ENCODE measurements around the gene MIEN1.
"Not testable (repeated sequence)": the region's sequence is repeated elsewhere in the genome, so short reads cannot be mapped to it uniquely, and the experiment has no call there.

MIEN1 gene

DNA sequence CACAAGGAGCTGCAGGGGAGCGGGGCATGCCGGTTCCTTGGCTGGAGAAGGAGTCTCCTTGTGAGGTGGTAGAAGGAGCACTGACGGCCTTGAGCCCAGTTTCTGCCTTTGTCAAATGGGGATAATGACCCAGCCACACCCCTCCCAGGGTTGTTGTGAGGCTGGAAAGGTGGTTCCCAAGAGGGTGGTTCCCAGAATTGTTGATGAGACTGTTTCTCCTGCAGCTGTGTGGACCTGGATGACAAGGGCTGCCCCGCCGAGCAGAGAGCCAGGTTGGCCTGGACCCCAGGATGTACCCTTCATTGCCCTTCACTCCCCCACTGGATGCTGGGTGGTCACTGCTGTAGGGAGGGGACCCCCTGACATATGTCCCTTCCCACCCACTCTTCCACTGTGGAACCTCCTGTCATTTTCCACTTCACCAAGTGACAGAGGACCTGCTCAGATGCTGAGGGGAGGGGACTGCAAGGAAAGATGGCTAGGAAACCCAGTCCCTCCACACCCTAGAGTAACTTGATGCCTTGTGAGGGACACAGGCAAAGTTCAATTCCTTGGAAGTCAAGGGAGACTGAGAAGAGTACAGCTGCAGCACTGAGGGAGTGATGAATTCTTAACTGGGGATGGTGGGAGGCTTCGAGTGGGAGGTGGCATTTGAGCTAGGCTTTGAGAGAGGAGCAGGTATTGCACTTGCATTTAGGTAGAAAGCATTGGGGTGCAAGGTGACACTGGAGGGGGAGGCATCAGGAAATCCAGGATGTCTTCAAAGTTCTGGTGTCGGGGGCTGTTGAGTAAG lies 10.6 kb downstream of the MIEN1 start:
- Histone ChIP-seq H3K4me1 (ENCODE audit: insufficient read depth, low read length) (no peaks in the 10 kb centered on the region), H3K9me3 (ENCODE audit: low read length) (no peaks in the 10 kb centered on the region), H3K9ac (ENCODE audit: low read length) (no peak overlapping the region), H3K27ac (ENCODE audit: low read depth, low read length) (no peak overlapping the region), H3K4me3 (ENCODE audit: low read depth in 1 of 2, low read length in 2 of 2) (no peak overlapping the region), H3K36me3 (ENCODE audit: insufficient read depth, low read length) (peaks cover 33% of the 10 kb centered on the region), H3K27me3 (ENCODE audit: control insufficient read depth in 1 of 2, insufficient read depth in 2 of 2, low read length in 2 of 2) (no peaks in the 10 kb centered on the region)

DNA sequence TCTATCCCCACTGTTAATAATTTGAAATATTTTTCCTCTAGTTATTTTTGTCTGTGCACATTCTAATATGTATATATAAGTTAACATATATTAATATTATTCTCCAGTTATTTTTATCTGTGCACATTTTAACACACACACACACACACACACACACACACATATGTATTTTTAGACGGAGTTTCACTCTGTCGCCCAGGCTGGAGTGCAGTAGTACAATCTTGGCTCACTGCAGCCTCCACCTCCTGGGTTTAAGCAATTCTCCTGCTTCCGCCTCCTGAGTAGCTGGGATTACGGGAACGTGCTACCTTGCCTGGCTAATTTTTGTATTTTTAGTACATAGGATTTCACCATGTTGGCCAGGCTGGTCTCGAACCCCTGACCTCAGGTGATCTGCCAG lies 12.7 kb downstream of the MIEN1 start:
- Histone ChIP-seq H3K27me3 (ENCODE audit: control insufficient read depth in 1 of 2, insufficient read depth in 2 of 2, low read length in 2 of 2) (no peaks in the 10 kb centered on the region), H3K9ac (ENCODE audit: low read length) (no peak overlapping the region), H3K4me1 (ENCODE audit: insufficient read depth, low read length) (no peaks in the 10 kb centered on the region), H3K27ac (ENCODE audit: low read depth, low read length) (no peak overlapping the region), H3K9me3 (ENCODE audit: low read length) (no peaks in the 10 kb centered on the region), H3K36me3 (ENCODE audit: insufficient read depth, low read length) (peaks cover 35% of the 10 kb centered on the region), H3K4me3 (ENCODE audit: low read depth in 1 of 2, low read length in 2 of 2) (no peak overlapping the region)

DNA sequence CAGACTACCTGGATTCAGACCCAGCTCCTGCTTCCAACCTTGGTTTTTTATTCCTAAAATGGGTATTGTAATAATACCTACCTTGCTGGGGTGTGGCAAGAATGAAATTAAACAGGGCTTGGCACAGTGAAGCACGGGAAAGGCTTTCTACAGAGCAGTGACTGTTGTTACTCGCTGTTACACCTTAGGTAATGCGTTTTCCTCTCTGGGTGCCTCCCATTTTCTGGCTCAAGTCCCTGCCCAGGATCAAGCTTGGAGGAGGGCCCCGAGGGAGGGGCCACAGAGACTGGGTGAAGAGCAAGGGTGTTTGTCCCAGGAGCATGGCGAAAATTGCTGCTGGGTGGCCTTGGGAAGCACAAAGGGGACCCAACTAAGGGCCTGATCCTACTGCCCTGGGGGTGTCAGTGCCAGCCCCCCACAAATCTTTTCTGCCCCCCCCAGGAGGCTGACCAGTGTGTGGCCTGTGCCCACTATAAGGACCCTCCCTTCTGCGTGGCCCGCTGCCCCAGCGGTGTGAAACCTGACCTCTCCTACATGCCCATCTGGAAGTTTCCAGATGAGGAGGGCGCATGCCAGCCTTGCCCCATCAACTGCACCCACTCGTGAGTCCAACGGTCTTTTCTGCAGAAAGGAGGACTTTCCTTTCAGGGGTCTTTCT lies 13.3 kb downstream of the MIEN1 start:
- Histone ChIP-seq H3K27me3 (ENCODE audit: control insufficient read depth in 1 of 2, insufficient read depth in 2 of 2, low read length in 2 of 2) (no peaks in the 10 kb centered on the region), H3K4me3 (ENCODE audit: low read depth in 1 of 2, low read length in 2 of 2) (no peak overlapping the region), H3K4me1 (ENCODE audit: insufficient read depth, low read length) (no peaks in the 10 kb centered on the region), H3K9me3 (ENCODE audit: low read length) (no peaks in the 10 kb centered on the region), H3K27ac (ENCODE audit: low read depth, low read length) (no peak overlapping the region), H3K9ac (ENCODE audit: low read length) (no peak overlapping the region), H3K36me3 (ENCODE audit: insufficient read depth, low read length) (peaks cover 38% of the 10 kb centered on the region)

DNA sequence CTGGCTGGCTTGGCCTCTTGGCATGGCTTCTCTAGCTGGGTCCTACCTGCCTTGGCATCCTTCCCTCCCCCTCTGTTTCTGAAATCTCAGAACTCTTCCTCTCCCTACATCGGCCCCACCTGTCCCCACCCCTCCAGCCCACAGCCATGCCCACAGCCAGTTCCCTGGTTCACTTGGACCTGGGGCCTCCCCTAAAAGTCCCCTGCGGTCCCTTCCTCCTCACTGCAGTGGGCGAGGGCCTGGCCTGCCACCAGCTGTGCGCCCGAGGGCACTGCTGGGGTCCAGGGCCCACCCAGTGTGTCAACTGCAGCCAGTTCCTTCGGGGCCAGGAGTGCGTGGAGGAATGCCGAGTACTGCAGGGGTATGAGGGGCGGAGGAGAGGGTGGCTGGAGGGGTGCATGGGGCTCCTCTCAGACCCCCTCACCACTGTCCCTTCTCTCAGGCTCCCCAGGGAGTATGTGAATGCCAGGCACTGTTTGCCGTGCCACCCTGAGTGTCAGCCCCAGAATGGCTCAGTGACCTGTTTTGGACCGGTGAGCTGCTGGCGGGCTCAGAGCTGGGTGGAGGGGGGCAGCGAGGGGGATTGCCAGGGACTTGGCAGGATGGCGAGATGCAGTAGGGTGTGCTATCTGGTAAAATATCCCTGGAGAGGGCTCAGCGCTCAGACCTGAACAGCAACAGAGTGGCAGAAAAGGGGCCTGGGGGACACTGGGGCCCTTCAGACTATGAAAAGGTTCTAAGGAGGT lies 14.1 kb downstream of the MIEN1 start:
- H3K27ac ChIP-seq (ENCODE audit: low read depth, low read length), result no peak overlapping the region

DNA sequence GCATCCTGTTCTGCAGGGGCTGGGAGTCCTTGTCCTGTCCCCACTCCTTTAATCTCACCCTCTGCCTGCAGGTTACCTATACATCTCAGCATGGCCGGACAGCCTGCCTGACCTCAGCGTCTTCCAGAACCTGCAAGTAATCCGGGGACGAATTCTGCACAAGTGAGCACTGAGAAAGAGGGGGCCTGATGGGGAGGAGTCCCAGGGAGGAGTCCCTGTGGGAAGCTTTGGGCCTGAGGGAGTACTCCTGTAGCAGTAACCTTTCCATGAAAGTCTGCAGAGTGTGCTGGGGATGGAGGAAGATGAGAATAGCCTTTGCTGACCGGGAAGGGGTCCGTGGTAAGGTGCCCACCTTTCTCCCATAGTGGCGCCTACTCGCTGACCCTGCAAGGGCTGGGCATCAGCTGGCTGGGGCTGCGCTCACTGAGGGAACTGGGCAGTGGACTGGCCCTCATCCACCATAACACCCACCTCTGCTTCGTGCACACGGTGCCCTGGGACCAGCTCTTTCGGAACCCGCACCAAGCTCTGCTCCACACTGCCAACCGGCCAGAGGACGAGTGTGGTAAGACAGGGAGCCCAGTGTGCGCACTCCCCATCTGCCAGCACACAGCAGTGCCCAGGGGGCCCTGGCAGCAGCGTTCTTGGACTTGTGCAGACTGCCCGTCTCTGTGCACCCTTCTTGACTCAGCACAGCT lies 14.8 kb downstream of the MIEN1 start:
- no peaks in the 10 kb centered on the region for H3K4me1 ChIP-seq (ENCODE audit: insufficient read depth, low read length)
- peaks cover 46% of the 10 kb centered on the region for H3K36me3 ChIP-seq (ENCODE audit: insufficient read depth, low read length)
- no peak overlapping the region for H3K9ac ChIP-seq (ENCODE audit: low read length)
- H3K27ac ChIP-seq (ENCODE audit: low read depth, low read length), result no peak overlapping the region
- H3K9me3 ChIP-seq (ENCODE audit: low read length), result no peaks in the 10 kb centered on the region
- H3K27me3 ChIP-seq (ENCODE audit: control insufficient read depth in 1 of 2, insufficient read depth in 2 of 2, low read length in 2 of 2), result no peaks in the 10 kb centered on the region
- no peak overlapping the region for H3K4me3 ChIP-seq (ENCODE audit: low read depth in 1 of 2, low read length in 2 of 2)

More for the DNA sequence above, 14.1 kb downstream of the MIEN1 start:
- Histone ChIP-seq H3K9me3 (ENCODE audit: low read length) (no peaks in the 10 kb centered on the region), H3K4me3 (ENCODE audit: low read depth in 1 of 2, low read length in 2 of 2) (no peak overlapping the region), H3K27me3 (ENCODE audit: control insufficient read depth in 1 of 2, insufficient read depth in 2 of 2, low read length in 2 of 2) (no peaks in the 10 kb centered on the region), H3K4me1 (ENCODE audit: insufficient read depth, low read length) (no peaks in the 10 kb centered on the region), H3K9ac (ENCODE audit: low read length) (no peak overlapping the region), H3K36me3 (ENCODE audit: insufficient read depth, low read length) (peaks cover 45% of the 10 kb centered on the region)

DNA sequence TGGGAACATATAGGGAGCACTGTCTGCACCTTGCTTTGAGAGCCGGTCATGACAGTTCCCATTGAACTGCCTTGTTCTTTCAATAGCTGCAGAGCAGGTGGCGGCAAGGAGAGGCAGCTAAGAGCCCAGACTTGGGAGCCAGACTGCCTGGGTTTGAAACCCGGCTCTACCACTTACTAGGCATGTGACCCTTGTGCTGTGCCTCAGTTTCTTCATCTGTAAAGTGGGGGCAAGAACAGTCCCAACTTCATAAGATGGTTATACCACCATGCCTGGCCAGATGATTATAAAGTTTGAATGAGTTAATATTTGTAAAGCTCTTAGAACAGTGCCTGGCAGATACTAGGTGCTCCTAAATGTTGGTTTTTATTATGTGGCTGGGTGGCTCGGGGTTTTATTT lies 16.1 kb downstream of the MIEN1 start:
- H3K27me3 ChIP-seq (ENCODE audit: control insufficient read depth in 1 of 2, insufficient read depth in 2 of 2, low read length in 2 of 2), result no peaks in the 10 kb centered on the region
- H3K9me3 ChIP-seq (ENCODE audit: low read length), result no peaks in the 10 kb centered on the region
- no peak overlapping the region for H3K4me3 ChIP-seq (ENCODE audit: low read depth in 1 of 2, low read length in 2 of 2)
- no peak overlapping the region for H3K9ac ChIP-seq (ENCODE audit: low read length)
- H3K36me3 ChIP-seq (ENCODE audit: insufficient read depth, low read length), result peaks cover 59% of the 10 kb centered on the region
- no peak overlapping the region for H3K27ac ChIP-seq (ENCODE audit: low read depth, low read length)
- H3K4me1 ChIP-seq (ENCODE audit: insufficient read depth, low read length), result no peaks in the 10 kb centered on the region

DNA sequence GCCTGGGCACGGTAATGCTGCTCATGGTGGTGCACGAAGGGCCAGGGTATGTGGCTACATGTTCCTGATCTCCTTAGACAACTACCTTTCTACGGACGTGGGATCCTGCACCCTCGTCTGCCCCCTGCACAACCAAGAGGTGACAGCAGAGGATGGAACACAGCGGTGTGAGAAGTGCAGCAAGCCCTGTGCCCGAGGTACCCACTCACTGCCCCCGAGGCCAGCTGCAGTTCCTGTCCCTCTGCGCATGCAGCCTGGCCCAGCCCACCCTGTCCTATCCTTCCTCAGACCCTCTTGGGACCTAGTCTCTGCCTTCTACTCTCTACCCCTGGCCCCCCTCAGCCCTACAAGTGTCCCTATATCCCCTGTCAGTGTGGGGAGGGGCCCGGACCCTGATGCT lies 18.5 kb downstream of the MIEN1 start:
- Histone ChIP-seq H3K4me3 (ENCODE audit: low read depth in 1 of 2, low read length in 2 of 2) (no peak overlapping the region), H3K36me3 (ENCODE audit: insufficient read depth, low read length) (peaks cover 74% of the 10 kb centered on the region), H3K4me1 (ENCODE audit: insufficient read depth, low read length) (no peaks in the 10 kb centered on the region), H3K9ac (ENCODE audit: low read length) (no peak overlapping the region), H3K9me3 (ENCODE audit: low read length) (no peaks in the 10 kb centered on the region), H3K27ac (ENCODE audit: low read depth, low read length) (no peak overlapping the region), H3K27me3 (ENCODE audit: control insufficient read depth in 1 of 2, insufficient read depth in 2 of 2, low read length in 2 of 2) (no peaks in the 10 kb centered on the region)

DNA sequence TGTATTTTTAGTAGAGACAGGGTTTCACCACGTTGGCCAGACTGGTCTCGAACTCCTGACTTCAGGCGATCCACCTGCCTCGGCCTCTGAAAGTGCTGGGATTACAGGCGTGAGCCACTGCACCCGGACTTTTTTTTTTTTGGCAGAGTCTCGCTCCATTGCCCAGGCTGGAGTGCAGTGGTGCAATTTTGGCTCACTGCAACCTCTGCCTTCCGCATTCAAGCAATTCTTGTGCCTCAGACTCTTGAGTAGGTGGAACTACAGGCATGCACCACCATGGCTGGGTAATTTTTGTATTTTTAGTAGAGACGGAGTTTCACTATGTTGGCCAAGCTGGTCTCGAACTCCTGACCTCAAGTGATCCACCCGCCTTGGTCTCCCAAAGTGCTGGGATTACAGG lies 19.3 kb downstream of the MIEN1 start:
- not testable (repeated sequence) for H3K9ac ChIP-seq (ENCODE audit: low read length); H3K9me3 ChIP-seq (ENCODE audit: low read length); H3K4me3 ChIP-seq (ENCODE audit: low read depth in 1 of 2, low read length in 2 of 2); H3K27me3 ChIP-seq (ENCODE audit: control insufficient read depth in 1 of 2, insufficient read depth in 2 of 2, low read length in 2 of 2); H3K27ac ChIP-seq (ENCODE audit: low read depth, low read length); H3K4me1 ChIP-seq (ENCODE audit: insufficient read depth, low read length)
- H3K36me3 ChIP-seq (ENCODE audit: insufficient read depth, low read length), result peaks cover 66% of the 10 kb centered on the region

DNA sequence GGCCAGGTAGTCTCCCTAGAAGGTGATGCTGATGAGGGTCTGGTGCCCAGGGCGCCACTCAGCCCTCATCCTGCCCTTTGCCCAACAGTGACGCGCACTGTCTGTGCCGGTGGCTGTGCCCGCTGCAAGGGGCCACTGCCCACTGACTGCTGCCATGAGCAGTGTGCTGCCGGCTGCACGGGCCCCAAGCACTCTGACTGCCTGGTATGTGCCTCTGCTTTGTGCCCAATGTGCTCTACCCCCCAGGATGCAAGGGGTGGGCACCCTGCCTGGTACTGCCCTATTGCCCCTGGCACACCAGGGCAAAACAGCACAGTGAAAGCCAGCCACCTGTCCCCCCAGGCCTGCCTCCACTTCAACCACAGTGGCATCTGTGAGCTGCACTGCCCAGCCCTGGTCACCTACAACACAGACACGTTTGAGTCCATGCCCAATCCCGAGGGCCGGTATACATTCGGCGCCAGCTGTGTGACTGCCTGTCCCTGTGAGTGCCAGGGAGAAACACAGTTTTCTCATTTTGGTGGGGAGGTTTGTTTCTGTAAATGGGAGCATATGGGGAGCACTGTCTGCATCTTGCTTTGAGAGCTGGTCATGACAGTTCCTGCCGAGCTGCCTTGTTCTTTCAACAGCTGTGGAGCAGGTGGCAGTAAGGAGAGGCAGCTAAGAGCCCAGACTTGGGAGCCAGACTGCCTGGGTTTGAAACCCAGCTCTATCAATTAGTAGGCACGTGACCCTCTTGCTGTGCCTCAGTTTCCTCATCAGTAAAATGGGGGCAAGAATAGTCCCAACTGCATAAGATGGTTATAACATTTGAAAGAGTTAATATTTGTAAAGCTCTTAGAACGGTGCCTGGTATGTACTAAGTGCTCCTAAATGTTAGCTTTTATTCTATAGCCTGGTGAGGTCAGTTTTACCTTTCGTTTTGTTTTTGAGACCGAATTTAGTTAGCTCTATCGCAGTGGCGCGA lies 20.1 kb downstream of the MIEN1 start:
- Histone ChIP-seq H3K36me3 (ENCODE audit: insufficient read depth, low read length) (peaks cover 58% of the 10 kb centered on the region), H3K4me3 (ENCODE audit: low read depth in 1 of 2, low read length in 2 of 2) (no peak overlapping the region), H3K9me3 (ENCODE audit: low read length) (no peaks in the 10 kb centered on the region), H3K9ac (ENCODE audit: low read length) (no peak overlapping the region), H3K27me3 (ENCODE audit: control insufficient read depth in 1 of 2, insufficient read depth in 2 of 2, low read length in 2 of 2) (no peaks in the 10 kb centered on the region), H3K4me1 (ENCODE audit: insufficient read depth, low read length) (no peaks in the 10 kb centered on the region), H3K27ac (ENCODE audit: low read depth, low read length) (no peak overlapping the region)

DNA sequence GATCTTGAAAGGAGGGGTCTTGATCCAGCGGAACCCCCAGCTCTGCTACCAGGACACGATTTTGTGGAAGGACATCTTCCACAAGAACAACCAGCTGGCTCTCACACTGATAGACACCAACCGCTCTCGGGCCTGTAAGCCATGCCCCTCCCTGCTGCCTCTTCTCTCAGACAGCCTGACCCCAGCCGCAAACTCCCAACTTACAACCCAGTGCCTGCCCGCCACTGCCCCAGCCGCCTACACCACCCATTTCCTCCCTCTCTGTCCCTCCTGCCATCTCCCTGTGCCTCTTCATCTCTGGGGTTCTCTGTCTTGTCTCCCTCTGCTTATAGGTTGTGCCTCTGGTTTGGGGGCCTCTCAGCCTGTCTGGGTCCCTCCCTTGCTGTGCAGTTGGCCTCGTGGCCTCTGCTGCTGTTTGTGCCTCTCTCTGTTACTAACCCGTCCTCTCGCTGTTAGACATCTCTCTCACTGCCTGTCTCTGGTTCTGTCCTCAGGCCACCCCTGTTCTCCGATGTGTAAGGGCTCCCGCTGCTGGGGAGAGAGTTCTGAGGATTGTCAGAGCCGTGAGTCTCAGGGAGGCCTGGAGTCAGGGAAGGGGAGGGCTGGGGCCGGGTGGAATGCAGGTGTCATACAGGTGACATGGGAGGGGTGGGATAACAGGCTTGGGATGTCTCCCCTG lies 20.9 kb downstream of the MIEN1 start:
- Histone ChIP-seq H3K4me3 (ENCODE audit: low read depth in 1 of 2, low read length in 2 of 2) (no peak overlapping the region), H3K36me3 (ENCODE audit: insufficient read depth, low read length) (peaks cover 52% of the 10 kb centered on the region), H3K27me3 (ENCODE audit: control insufficient read depth in 1 of 2, insufficient read depth in 2 of 2, low read length in 2 of 2) (no peaks in the 10 kb centered on the region), H3K9ac (ENCODE audit: low read length) (no peak overlapping the region), H3K4me1 (ENCODE audit: insufficient read depth, low read length) (peaks cover 7% of the 10 kb centered on the region), H3K9me3 (ENCODE audit: low read length) (no peaks in the 10 kb centered on the region), H3K27ac (ENCODE audit: low read depth, low read length) (no peak overlapping the region)
